Peyer's patch (tissue), 4 donors: Measurements from ENCODE around the gene CETP. TPM values are rescaled to one million over a fixed set of nuclear protein-coding genes. Genes with fewer than 3 reads are reported as not detected.

Experiments
- DNase-seq, 3 donors: peaks; one replicate each; pipeline ENCODE4 v3.0.0-alpha.2; 2017 to 2019
- H3K27ac ChIP-seq, 4 donors: fragments of 200-600 bp; sonication (generic); one replicate each; pipeline ENCODE4 v1.5.1; 2016 to 2019
- H3K27me3 ChIP-seq, 2 donors: fragments of 200-600 bp; sonication (generic); one replicate each; pipeline ENCODE4 v1.5.1; 2019
- H3K36me3 ChIP-seq, 3 donors: fragments of 200-600 bp; sonication (generic); one replicate each; pipeline ENCODE4 v1.5.1; 2016 to 2019
- H3K4me1 ChIP-seq, 4 donors: fragments of 200-600 bp; sonication (generic); one replicate each; pipeline ENCODE4 v1.5.1; 2016 to 2019
- H3K4me3 ChIP-seq, 4 donors: fragments of 200-600 bp; sonication (generic); 1 replicate in 3 of 4; 2 replicates in 1 of 4; pipeline ENCODE4 v1.5.1; 2016 to 2019; ENCODE audit warnings: mild to moderate bottlenecking in 1 of 4
- H3K9me3 ChIP-seq, 4 donors: fragments of 200-600 bp; sonication (generic); one replicate each; pipeline ENCODE4 v1.5.1; 2016 to 2019; ENCODE audit warnings: mild to moderate bottlenecking in 1 of 4
- POLR2A ChIP-seq, 2 donors: fragments of 450-650 bp; IDR thresholded peaks; one replicate each; pipeline ENCODE4 v1.5.1; 2017; ENCODE audit warnings: antibody characterized with exemption in 2 of 2, mild to moderate bottlenecking in 2 of 2, moderate library complexity in 2 of 2
- total RNA-seq, 4 donors: library from RNA; depleted of rRNA; stranded (reverse); fragments of >200 nt; gene quantifications; one replicate each; pipeline ENCODE4 v1.1.0, GENCODE V29; 2016
- TF ChIP-seq, protein P1 (sequence below), 6 experiments: fragments of 450-650 bp in 4 of 6; fragments of 200-600 bp in 2 of 6; sonication (generic) in 1 of 6; IDR thresholded peaks; one replicate each; pipeline ENCODE4 v1.5.1; 2017 to 2019; ENCODE audit warnings: antibody characterized with exemption in 6 of 6, mild to moderate bottlenecking in 3 of 6, moderate library complexity in 1 of 6

CETP gene
- total RNA-seq, 4 donors from 2014 or later, result 2.5 TPM; not detected in 3

DNA sequence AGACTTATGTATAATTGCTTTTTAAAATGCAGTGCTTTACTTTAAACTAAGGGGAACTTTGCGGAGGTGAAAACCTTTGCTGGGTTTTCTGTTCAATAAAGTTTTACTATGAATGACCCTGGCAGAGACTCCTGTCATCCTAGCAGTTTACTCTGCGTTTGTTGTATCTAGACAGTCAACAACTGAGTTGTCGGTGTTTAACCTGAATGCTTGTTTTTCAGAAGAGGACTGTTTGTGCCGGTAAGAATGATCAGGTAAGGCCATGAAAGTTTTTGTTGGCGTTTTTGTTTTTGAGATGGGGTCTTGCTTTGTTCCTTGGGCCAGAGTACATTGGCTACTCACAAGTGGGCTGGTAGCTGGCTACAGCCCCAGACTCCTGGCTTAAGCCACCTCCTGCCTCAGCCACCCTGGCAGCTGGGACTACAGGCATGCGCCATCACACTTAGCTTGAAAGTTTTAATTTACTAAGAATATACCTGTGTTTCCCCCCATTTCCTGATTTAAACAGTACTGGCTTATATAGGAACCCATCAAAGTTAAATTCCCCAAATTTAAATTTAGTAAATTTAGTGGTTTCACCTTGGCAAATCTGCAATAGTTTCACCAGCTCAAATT is 17.9 kb upstream of the CETP start:
- no peaks in the 10 kb centered on the region for H3K9me3 ChIP-seq
- no peak overlapping the region for H3K4me3 ChIP-seq
- TF ChIP-seq, protein P1, sequence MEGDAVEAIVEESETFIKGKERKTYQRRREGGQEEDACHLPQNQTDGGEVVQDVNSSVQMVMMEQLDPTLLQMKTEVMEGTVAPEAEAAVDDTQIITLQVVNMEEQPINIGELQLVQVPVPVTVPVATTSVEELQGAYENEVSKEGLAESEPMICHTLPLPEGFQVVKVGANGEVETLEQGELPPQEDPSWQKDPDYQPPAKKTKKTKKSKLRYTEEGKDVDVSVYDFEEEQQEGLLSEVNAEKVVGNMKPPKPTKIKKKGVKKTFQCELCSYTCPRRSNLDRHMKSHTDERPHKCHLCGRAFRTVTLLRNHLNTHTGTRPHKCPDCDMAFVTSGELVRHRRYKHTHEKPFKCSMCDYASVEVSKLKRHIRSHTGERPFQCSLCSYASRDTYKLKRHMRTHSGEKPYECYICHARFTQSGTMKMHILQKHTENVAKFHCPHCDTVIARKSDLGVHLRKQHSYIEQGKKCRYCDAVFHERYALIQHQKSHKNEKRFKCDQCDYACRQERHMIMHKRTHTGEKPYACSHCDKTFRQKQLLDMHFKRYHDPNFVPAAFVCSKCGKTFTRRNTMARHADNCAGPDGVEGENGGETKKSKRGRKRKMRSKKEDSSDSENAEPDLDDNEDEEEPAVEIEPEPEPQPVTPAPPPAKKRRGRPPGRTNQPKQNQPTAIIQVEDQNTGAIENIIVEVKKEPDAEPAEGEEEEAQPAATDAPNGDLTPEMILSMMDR (IDR thresholded peaks at IDR 0.05), result no peak
- no peak for TF ChIP-seq POLR2A (IDR thresholded peaks at IDR 0.05)
- H3K27ac ChIP-seq, result peak overlapping the region in 1 of 4 donors; percentile 38
- H3K4me1 ChIP-seq, result peaks cover 0 to 16% (median 4%) of the 10 kb centered on the region in 4 donors
- peak in 1 of 3 donors; percentile 24 for DNase-seq
- H3K36me3 ChIP-seq, result peaks cover 0 to 84% (median 3%) of the 10 kb centered on the region in 3 donors
- H3K27me3 ChIP-seq, result no peaks in the 10 kb centered on the region

DNA sequence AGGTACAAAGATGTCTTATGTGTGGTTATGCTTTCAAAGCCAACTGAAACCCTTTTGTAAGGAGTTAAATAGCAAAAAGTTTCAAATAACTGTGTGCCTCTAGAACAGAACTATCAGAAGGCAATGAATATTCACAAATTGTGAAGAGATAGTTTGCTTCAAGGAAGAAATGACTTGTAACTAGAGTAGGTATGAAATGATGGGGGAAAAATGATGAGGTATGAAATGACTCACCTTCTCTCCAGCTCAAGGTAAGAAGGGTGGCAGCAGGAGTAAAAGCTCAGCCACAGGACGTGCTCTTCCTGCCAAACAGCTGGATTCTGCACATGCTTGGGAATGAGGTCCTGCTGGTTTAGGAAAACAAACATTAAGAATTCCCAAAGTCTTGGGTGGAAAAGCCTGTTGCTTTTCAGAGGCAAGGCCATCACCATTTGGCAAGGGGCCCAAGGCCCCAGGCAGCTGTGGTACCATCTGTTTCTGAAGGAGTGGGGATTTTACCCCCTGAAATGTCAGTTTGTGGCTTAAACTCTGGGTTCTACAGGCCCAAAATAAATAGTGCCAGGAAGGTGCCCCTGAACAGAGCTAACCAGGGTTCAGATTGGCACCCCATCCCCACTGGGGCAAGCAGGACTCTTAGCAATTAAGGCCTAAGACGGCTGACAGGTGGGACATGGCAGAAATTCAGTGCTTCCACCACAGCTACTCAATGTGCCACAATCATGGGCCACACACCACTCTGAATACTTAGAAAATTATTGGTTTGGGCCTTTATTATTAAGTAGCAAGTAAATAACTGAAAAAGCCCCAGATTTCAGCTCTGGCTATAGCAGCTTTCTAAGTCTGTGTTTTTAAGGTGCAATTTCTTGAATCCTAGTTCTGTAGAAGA is 16.6 kb upstream of the CETP start:
- no peaks in the 10 kb centered on the region for H3K27me3 ChIP-seq
- DNase-seq, result peak in 1 of 3 donors; percentile 44
- no peaks in the 10 kb centered on the region for H3K9me3 ChIP-seq
- peaks cover 0 to 12% (median 1%) of the 10 kb centered on the region in 4 donors for H3K4me1 ChIP-seq
- no peak overlapping the region for H3K4me3 ChIP-seq
- peak overlapping the region in 1 of 4 donors; percentile 38 for H3K27ac ChIP-seq
- TF ChIP-seq, protein P1 (IDR thresholded peaks at IDR 0.05), result no peak
- TF ChIP-seq POLR2A (IDR thresholded peaks at IDR 0.05), result no peak
- peaks cover 0 to 70% (median 3%) of the 10 kb centered on the region in 3 donors for H3K36me3 ChIP-seq

DNA sequence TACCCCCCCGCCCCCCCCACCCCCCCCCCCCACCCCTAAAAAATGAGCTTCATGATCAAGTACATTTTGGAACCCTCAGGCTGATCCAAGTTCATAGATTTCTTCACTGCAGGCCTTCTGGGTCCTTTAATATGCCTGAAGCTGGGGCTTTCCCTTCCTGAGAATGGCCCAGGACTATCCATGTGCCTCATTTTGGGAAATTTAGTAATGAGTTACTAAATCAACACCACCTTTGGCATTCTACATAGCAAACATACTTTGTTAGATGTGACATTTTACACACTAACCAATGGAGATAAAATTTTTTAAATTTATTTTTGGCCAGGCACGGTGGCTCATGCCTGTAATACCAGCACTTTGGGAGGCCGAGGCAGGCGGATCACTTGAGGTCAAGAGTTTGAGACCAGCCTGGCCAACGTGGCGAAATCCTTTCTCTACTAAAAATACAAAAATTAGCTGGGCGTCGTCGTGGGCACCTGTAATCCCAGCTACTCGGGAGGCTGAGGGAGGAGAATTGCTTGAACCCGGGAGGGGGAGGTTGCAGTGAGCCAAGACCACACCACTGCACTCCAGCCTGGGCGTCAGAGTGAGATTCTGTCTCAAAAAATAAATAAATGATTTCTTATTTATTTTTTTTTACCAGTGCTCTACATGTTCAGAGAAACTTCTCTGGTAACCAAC is 15.8 kb upstream of the CETP start:
- Histone ChIP-seq H3K27me3 (no peaks in the 10 kb centered on the region), H3K4me3 (no peak overlapping the region), H3K36me3 (peaks cover 0 to 62% (median 3%) of the 10 kb centered on the region in 3 donors), H3K27ac (no peak overlapping the region), H3K4me1 (peaks cover 0 to 10% (median 1%) of the 10 kb centered on the region in 4 donors), H3K9me3 (no peaks in the 10 kb centered on the region)
- DNase-seq, result peak in 1 of 3 donors; percentile 42
- TF ChIP-seq, protein P1 (IDR thresholded peaks at IDR 0.05), result no peak
- TF ChIP-seq POLR2A (IDR thresholded peaks at IDR 0.05), result no peak

DNA sequence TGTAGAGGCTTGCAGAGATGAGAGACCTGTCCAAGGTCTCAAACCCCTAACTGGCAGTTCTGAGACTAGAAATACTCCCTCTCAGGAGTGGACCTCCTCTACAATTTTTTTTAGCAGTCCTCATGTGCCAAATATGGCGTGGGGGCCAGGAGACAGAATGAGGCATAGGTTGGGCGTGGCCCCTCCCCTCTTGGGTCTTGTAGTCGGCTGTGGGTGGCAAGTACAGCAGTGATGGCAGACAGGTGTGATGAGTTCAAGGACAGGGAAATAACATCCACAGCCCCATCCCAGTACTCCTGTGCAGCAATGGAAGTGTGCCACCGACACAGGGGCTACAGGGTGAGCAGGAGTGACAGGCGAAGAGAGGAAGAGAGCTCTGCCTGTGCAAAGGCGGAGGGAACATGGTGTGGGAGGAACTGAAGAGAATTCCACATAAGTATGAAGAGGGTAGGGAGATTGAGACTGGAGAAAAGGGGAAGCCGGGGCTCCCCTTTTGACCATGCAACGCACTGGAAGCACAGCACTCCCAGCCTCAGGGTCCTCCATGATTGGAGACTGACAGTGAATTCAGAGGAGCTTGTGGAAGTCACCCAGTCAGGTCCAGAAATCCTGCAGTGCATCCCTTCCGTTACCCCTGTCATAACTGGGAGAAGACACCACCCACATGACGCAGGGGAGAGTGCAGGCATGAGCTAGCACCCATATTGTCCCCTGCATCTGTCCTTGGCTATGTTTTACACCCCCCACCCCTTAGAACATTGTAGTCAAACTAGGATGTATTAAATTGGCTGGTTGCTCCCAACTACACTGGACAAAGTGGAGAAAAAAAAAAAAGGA is 14.8 kb upstream of the CETP start:
- peaks cover 0 to 52% (median 3%) of the 10 kb centered on the region in 3 donors for H3K36me3 ChIP-seq

More for the DNA sequence above, 14.8 kb upstream of the CETP start:
- TF ChIP-seq POLR2A (IDR thresholded peaks at IDR 0.05), result peak in 1 of 2 donors; percentile 9
- TF ChIP-seq, protein P1 (IDR thresholded peaks at IDR 0.05), result no peak
- peak in 2 of 3 donors; percentile 42 to 64 for DNase-seq
- Histone ChIP-seq H3K4me1 (peaks cover 0 to 10% (median 4%) of the 10 kb centered on the region in 4 donors), H3K4me3 (no peak overlapping the region), H3K9me3 (no peaks in the 10 kb centered on the region), H3K27ac (no peak overlapping the region), H3K27me3 (no peaks in the 10 kb centered on the region)
